HG03432 (cell line): ENCODE data around the gene FGD4.
A peak's percentile ranks its signal among the peaks of the same experiment; 100 is the strongest.

Source experiments
- ATAC-seq: cut with Tn5 transposase; IDR thresholded peaks from one replicate; pipeline ENCODE4 v1.9.1; 2021; ENCODE audit warnings: mild to moderate bottlenecking, moderate library complexity; ENCODE audit not compliant: unreplicated experiment

FGD4 gene

GRCh38 chr12:32659908-32660440, 260.6 kb downstream of the FGD4 start:
- ATAC-seq = no peak

- no peak for ATAC-seq
Measured at GRCh38 chr12:32661706-32662105, 262.3 kb downstream of the FGD4 start.

GRCh38 chr12:32662665-32663064, 263.3 kb downstream of the FGD4 start:
- no peak for ATAC-seq

- ATAC-seq = no peak
Measured at GRCh38 chr12:32666018-32666417, 266.7 kb downstream of the FGD4 start.

- ATAC-seq = no peak
Measured at GRCh38 chr12:32669584-32669983, 270.2 kb downstream of the FGD4 start.

- peak; percentile 58 for ATAC-seq
Measured at GRCh38 chr12:32671930-32672780, 272.8 kb downstream of the FGD4 start.

- peak; percentile 97 for ATAC-seq
Measured at GRCh38 chr12:32679091-32679919, 279.9 kb downstream of the FGD4 start, which contains the start of gene DNM1L. Gene DNM1L (plus strand): TSS chr12:32679301. CDS start chr12:32679364, 63 bp downstream.

GRCh38 chr12:32679920-32680237, 280.5 kb downstream of the FGD4 start:
- ATAC-seq = no peak

GRCh38 chr12:32680787-32681186, 281.4 kb downstream of the FGD4 start:
- no peak for ATAC-seq

GRCh38 chr12:32681272-32681671, 281.9 kb downstream of the FGD4 start:
- no peak for ATAC-seq

GRCh38 chr12:32686340-32686739, 287.0 kb downstream of the FGD4 start:
- no peak for ATAC-seq

- ATAC-seq = no peak
Measured at GRCh38 chr12:32688786-32689185, 289.4 kb downstream of the FGD4 start.

- no peak for ATAC-seq
Measured at GRCh38 chr12:32690927-32691326, 291.6 kb downstream of the FGD4 start.

- ATAC-seq = no peak
Measured at GRCh38 chr12:32692358-32692757, 293.0 kb downstream of the FGD4 start.

- ATAC-seq = no peak
Measured at GRCh38 chr12:32693036-32693435, 293.7 kb downstream of the FGD4 start.
